Lower lobe of right lung (tissue), 2 donors: Measurements from ENCODE around the gene KLK1. TPM values are rescaled to one million over a fixed set of nuclear protein-coding genes. Genes with fewer than 3 reads are reported as not detected.

Source experiments
- ATAC-seq, 2 donors: fragments of 200-7000 bp; cut with Tn5 transposase; one replicate each; pipeline ENCODE4 v1.9.1; 2020 to 2022; ENCODE audit warnings: mild to moderate bottlenecking in 2 of 2, moderate library complexity in 2 of 2
- DNase-seq: peaks from one replicate; pipeline ENCODE4 v3.0.0-alpha.2; 2020
- H3K27ac ChIP-seq: fragments of 200-600 bp; one replicate; pipeline ENCODE4 v1.8.0; 2022
- H3K27me3 ChIP-seq: fragments of 200-600 bp; one replicate; pipeline ENCODE4 v1.8.0; 2022; ENCODE audit warnings: low read depth
- H3K36me3 ChIP-seq: fragments of 200-600 bp; one replicate; pipeline ENCODE4 v1.8.0; 2022; ENCODE audit warnings: mild to moderate bottlenecking
- H3K4me1 ChIP-seq: fragments of 200-600 bp; one replicate; pipeline ENCODE4 v1.8.0; 2022
- H3K4me3 ChIP-seq: fragments of 200-600 bp; one replicate; pipeline ENCODE4 v1.8.0; 2022; ENCODE audit warnings: mild to moderate bottlenecking
- H3K9me3 ChIP-seq: fragments of 200-600 bp; one replicate; pipeline ENCODE4 v1.8.0; 2022
- CTCF ChIP-seq: fragments of 200-600 bp; IDR thresholded peaks from one replicate; pipeline ENCODE4 v1.8.0; 2022; ENCODE audit warnings: antibody characterized with exemption, mild to moderate bottlenecking
- intact Hi-C: fragments of 100-400 bp; cut with DNase I; formaldehyde crosslinking; loops from one replicate; pipeline ENCODE4 v1.11.0; 2022
- total RNA-seq: library from RNA; stranded (reverse); fragmentation: NEBNext Ultra II Directional; extraction: Animal tissue kit (Norgen Biotek cat#: 25700); gene quantifications from one replicate; pipeline ENCODE4 v1.2.1, GENCODE V29; 2021
- donor health status: DM: no; HTN: yes; CAD: no; lungs with severe emphysema.

Gene KLK1
- total RNA-seq, 1 donor from 2014 or later, result 1.9 TPM

GRCh38 chr19:50793558-50794065 lies 30.0 kb downstream of the KLK1 start:
- H3K36me3 ChIP-seq, result peaks cover 21% of the 10 kb centered on the region
- no peak overlapping the region for H3K27ac ChIP-seq
- TF ChIP-seq CTCF, result no peak
- H3K27me3 ChIP-seq, result no peaks in the 10 kb centered on the region
- DNase-seq, result no peak
- H3K4me3 ChIP-seq, result no peak overlapping the region
- no peaks in the 10 kb centered on the region for H3K4me1 ChIP-seq
- no peaks in the 10 kb centered on the region for H3K9me3 ChIP-seq
- no peak for ATAC-seq
- intact Hi-C loops, result no loop called here

- DNase-seq (no peak), ATAC-seq (no peak)
- intact Hi-C loops, result no loop called here
- H3K27ac ChIP-seq, result no peak overlapping the region
- no peaks in the 10 kb centered on the region for H3K4me1 ChIP-seq
- H3K9me3 ChIP-seq, result no peaks in the 10 kb centered on the region
- no peaks in the 10 kb centered on the region for H3K27me3 ChIP-seq
- TF ChIP-seq CTCF, result no peak
- no peak overlapping the region for H3K4me3 ChIP-seq
- H3K36me3 ChIP-seq, result peaks cover 10% of the 10 kb centered on the region
These were observed 31.0 kb downstream of the KLK1 start for GRCh38 chr19:50792272-50793250.

- Histone ChIP-seq H3K27me3 (no peaks in the 10 kb centered on the region), H3K27ac (no peak overlapping the region), H3K4me3 (no peak overlapping the region), H3K4me1 (no peaks in the 10 kb centered on the region), H3K9me3 (no peaks in the 10 kb centered on the region), H3K36me3 (peaks cover 2% of the 10 kb centered on the region)
- intact Hi-C loops, result no loop called here
- DNase-seq (no peak), ATAC-seq (peak in 1 of 2 donors; percentile 11)
- TF ChIP-seq CTCF, result no peak
These were observed 31.9 kb downstream of the KLK1 start for GRCh38 chr19:50791594-50792271.

- ATAC-seq (no peak), DNase-seq (no peak)
- TF ChIP-seq CTCF, result no peak
- Histone ChIP-seq H3K36me3 (no peaks in the 10 kb centered on the region), H3K27ac (no peak overlapping the region), H3K4me1 (no peaks in the 10 kb centered on the region), H3K27me3 (peaks cover 3% of the 10 kb centered on the region), H3K9me3 (no peaks in the 10 kb centered on the region), H3K4me3 (no peak overlapping the region)
- intact Hi-C loops, result no loop called here
These were observed 32.6 kb downstream of the KLK1 start for GRCh38 chr19:50790922-50791467.

- ATAC-seq (peak in 1 of 2 donors; percentile 9), DNase-seq (no peak)
- Histone ChIP-seq H3K4me3 (no peak within 1 kb of the TSS), H3K27me3 (peaks cover 7% of the 10 kb centered on the region), H3K36me3 (no peaks in the 10 kb centered on the region), H3K4me1 (no peaks in the 10 kb centered on the region), H3K27ac (no peak within 1 kb of the TSS), H3K9me3 (no peaks in the 10 kb centered on the region)
- no peak for TF ChIP-seq CTCF
- intact Hi-C loops, result no loop called here
These were observed 33.2 kb downstream of the KLK1 start, which contains the start of gene ACP4 for GRCh38 chr19:50790396-50790795. Gene ACP4, plus strand, starts transcription at chr19:50790415. Its CDS starts 0 bp downstream, at chr19:50790415.
